IMR-90 (cell line): ENCODE results near the gene PHLDA2. TPM values are rescaled to one million over a fixed set of nuclear protein-coding genes. Genes with fewer than 3 reads are reported as not detected.

Experiments used
- ATAC-seq: fragments of 200-7000 bp; cut with Tn5 transposase; 2 replicates; pipeline ENCODE4 v1.9.1; 2020; ENCODE audit warnings: low read depth, mild to moderate bottlenecking, moderate library complexity
- BruUV-seq: library from RNA; stranded (reverse); fragments of 400-500 nt; replicated peaks from 2 replicates; lab custom pipeline; 2021; lab: Mats Ljungman, UMichigan
- CTCF ChIA-PET: fragments of 300-600 bp; formaldehyde crosslinking; extraction: SDS; loops from one replicate; lab custom pipeline; 2021; ENCODE audit warnings: antibody characterized with exemption; lab: Yijun Ruan, JAX
- POLR2A ChIA-PET: fragments of 300-600 bp; sonication (Branson Sonifier 250); formaldehyde crosslinking; loops from one replicate; lab custom pipeline; 2022; ENCODE audit warnings: antibody characterized with exemption; ENCODE audit not compliant: unreplicated experiment; lab: Charles Lee
- DNase-seq: peaks from one replicate; pipeline ENCODE4 v3.0.0; 2013
- H2AFZ ChIP-seq: replicated peaks from 2 replicates; pipeline ENCODE3; 2013; ENCODE audit warnings: low read length, mild to moderate bottlenecking; ENCODE audit not compliant: poor library complexity
- H2AK5ac ChIP-seq: 2 replicates; pipeline ENCODE4 v1.6.1; 2013; ENCODE audit warnings: low read depth, low read length, inconsistent platforms
- H2AK9ac ChIP-seq: replicated peaks from 2 replicates; pipeline ENCODE3; 2013; ENCODE audit warnings: mild to moderate bottlenecking, low read depth, low read length, moderate library complexity; ENCODE audit not compliant: poor library complexity
- H2BK120ac ChIP-seq: 2 replicates; pipeline ENCODE4 v1.6.1; 2013; ENCODE audit warnings: low read depth, low read length, inconsistent platforms
- H2BK15ac ChIP-seq: 3 replicates; pipeline ENCODE4 v1.6.1; 2013; ENCODE audit warnings: low read depth, low read length, inconsistent platforms
- H2BK20ac ChIP-seq: 2 replicates; pipeline ENCODE4 v1.6.1; 2013; ENCODE audit warnings: low read depth, mild to moderate bottlenecking, inconsistent platforms, low read length, moderate library complexity
- H2BK5ac ChIP-seq: 2 replicates; pipeline ENCODE4 v1.6.1; 2013; ENCODE audit warnings: mild to moderate bottlenecking, low read depth, low read length, inconsistent platforms; ENCODE audit not compliant: poor library complexity, severe bottlenecking
- H3K14ac ChIP-seq: replicated peaks from 2 replicates; pipeline ENCODE4 v1.6.1; 2013; ENCODE audit warnings: low read depth, low read length, inconsistent platforms
- H3K18ac ChIP-seq: 2 replicates; pipeline ENCODE4 v1.6.1; 2013; ENCODE audit warnings: low read depth, low read length, control low read depth
- H3K23ac ChIP-seq: 2 replicates; pipeline ENCODE4 v1.6.1; 2013; ENCODE audit warnings: low read depth, low read length, inconsistent platforms
- H3K27ac ChIP-seq: 2 replicates; pipeline ENCODE4 v1.5.1; 2013; ENCODE audit warnings: mild to moderate bottlenecking, control low read depth, low read length; ENCODE audit not compliant: insufficient read depth
- H3K27me3 ChIP-seq: 2 replicates; pipeline ENCODE4 v1.6.1; 2013; ENCODE audit warnings: low read length; ENCODE audit not compliant: control insufficient read depth, insufficient read depth
- H3K36me3 ChIP-seq: 2 replicates; pipeline ENCODE4 v1.6.1; 2013; ENCODE audit warnings: low read length, mixed read lengths; ENCODE audit not compliant: control insufficient read depth, insufficient read depth
- H3K4ac ChIP-seq: 2 replicates; pipeline ENCODE4 v1.6.1; 2013; ENCODE audit warnings: low read depth, low read length, inconsistent platforms
- H3K4me1 ChIP-seq: 2 replicates; pipeline ENCODE4 v1.6.1; 2013; ENCODE audit warnings: low read length, mixed read lengths; ENCODE audit not compliant: control insufficient read depth, insufficient read depth
- H3K4me2 ChIP-seq: 2 replicates; pipeline ENCODE4 v1.6.1; 2013; ENCODE audit warnings: low read depth, mild to moderate bottlenecking, control low read depth, low read length, moderate library complexity
- H3K4me3 ChIP-seq: 2 replicates; pipeline ENCODE4 v1.5.1; 2013; ENCODE audit warnings: low read depth, mild to moderate bottlenecking, control low read depth, low read length, moderate library complexity; ENCODE audit not compliant: insufficient read depth
- H3K56ac ChIP-seq: 2 replicates; pipeline ENCODE4 v1.6.1; 2013; ENCODE audit warnings: low read length, inconsistent platforms; ENCODE audit not compliant: insufficient read depth; ENCODE audit errors: extremely low read depth
- H3K79me1 ChIP-seq, 2 experiments: 2 replicates each; pipeline ENCODE4 v1.6.1; 2013; ENCODE audit warnings: low read length in 2 of 2, inconsistent platforms in 1 of 2, low read depth in 1 of 2
- H3K9ac ChIP-seq: 2 replicates; pipeline ENCODE4 v1.6.1; 2013; ENCODE audit warnings: low read depth, low read length, control low read depth
- H3K9me1 ChIP-seq: 2 replicates; pipeline ENCODE4 v1.6.1; 2013; ENCODE audit warnings: low read length, inconsistent platforms; ENCODE audit not compliant: insufficient read depth
- H3K9me3 ChIP-seq: 2 replicates; pipeline ENCODE4 v1.6.1; 2013; ENCODE audit warnings: low read length; ENCODE audit not compliant: control insufficient read depth, insufficient read depth
- H4K20me1 ChIP-seq: 2 replicates; pipeline ENCODE4 v1.6.1; 2013; ENCODE audit warnings: low read length, inconsistent platforms; ENCODE audit not compliant: insufficient read depth
- H4K5ac ChIP-seq: 2 replicates; pipeline ENCODE4 v1.6.1; 2013; ENCODE audit warnings: mild to moderate bottlenecking, low read depth, low read length, control low read depth
- H4K8ac ChIP-seq, 2 experiments: 2 replicates each; pipeline ENCODE4 v1.6.1; 2013; ENCODE audit warnings: low read depth in 2 of 2, low read length in 2 of 2, control low read depth in 1 of 2, inconsistent platforms in 1 of 2
- H4K91ac ChIP-seq: 2 replicates; pipeline ENCODE4 v1.6.1; 2013; ENCODE audit warnings: low read depth, low read length, inconsistent platforms; ENCODE audit not compliant: insufficient read depth
- BHLHE40 ChIP-seq: fragments of 150-350 bp; IDR thresholded peaks from 2 replicates; pipeline ENCODE4 v1.6.1; 2016; ENCODE audit warnings: mild to moderate bottlenecking, low read depth, low read length
- CEBPB ChIP-seq: IDR thresholded peaks from 2 replicates; pipeline ENCODE4 v1.6.1; 2012; ENCODE audit warnings: low read depth, low read length, improper control_type of control experiment
- CHD1 ChIP-seq: IDR thresholded peaks from 2 replicates; pipeline ENCODE4 v1.6.1; 2012; ENCODE audit warnings: low read depth, low read length, improper control_type of control experiment
- FOS ChIP-seq: fragments of 150-350 bp; IDR thresholded peaks from 2 replicates; pipeline ENCODE4 v1.6.1; 2016; ENCODE audit warnings: low read depth, low read length
- MAFK ChIP-seq: IDR thresholded peaks from 2 replicates; pipeline ENCODE4 v1.6.1; 2012; ENCODE audit warnings: low read depth, low read length, improper control_type of control experiment
- MAZ ChIP-seq: IDR thresholded peaks from 2 replicates; pipeline ENCODE4 v1.6.1; 2012; ENCODE audit warnings: low read depth, mild to moderate bottlenecking, low read length, improper control_type of control experiment, moderate library complexity, borderline replicate concordance
- MXI1 ChIP-seq: IDR thresholded peaks from 2 replicates; pipeline ENCODE4 v1.6.1; 2012; ENCODE audit warnings: low read depth, mild to moderate bottlenecking, low read length, moderate library complexity, borderline replicate concordance
- NFE2L2 ChIP-seq: fragments of 150-350 bp; IDR thresholded peaks from 2 replicates; pipeline ENCODE4 v1.6.1; 2016; ENCODE audit warnings: low read depth, mild to moderate bottlenecking, low read length
- POLR2A ChIP-seq: IDR thresholded peaks from 2 replicates; pipeline ENCODE4 v1.6.1; 2012; ENCODE audit warnings: mild to moderate bottlenecking, low read depth, low read length
- RAD21 ChIP-seq: IDR thresholded peaks from 2 replicates; pipeline ENCODE4 v1.6.1; 2012; ENCODE audit warnings: low read length, improper control_type of control experiment
- RCOR1 ChIP-seq: IDR thresholded peaks from 2 replicates; pipeline ENCODE4 v1.6.1; 2012; ENCODE audit warnings: mild to moderate bottlenecking, low read length, improper control_type of control experiment; ENCODE audit not compliant: insufficient replicate concordance
- RFX5 ChIP-seq: IDR thresholded peaks from 2 replicates; pipeline ENCODE4 v1.8.0; 2012; ENCODE audit warnings: low read depth, mild to moderate bottlenecking, low read length, moderate library complexity
- SMC3 ChIP-seq: fragments of 150-350 bp; IDR thresholded peaks from 2 replicates; pipeline ENCODE4 v1.6.1; 2016; ENCODE audit warnings: low read depth, mild to moderate bottlenecking, antibody characterized with exemption, low read length, moderate library complexity
- WGBS, 2 experiments: methylation state at CpG; one replicate each; pipeline versions ENCODE4 v1.1.5 to v1.1.7; 2013; ENCODE audit warnings: missing lambda C conversion rate in 2 of 2; ENCODE audit not compliant: insufficient read length in 1 of 2; ENCODE audit errors: extremely low coverage in 2 of 2; 5-methylcytosine and 5-hydroxymethylcytosine counted together
- dilution Hi-C: fragments of 300-500 bp; cut with HindIII; formaldehyde crosslinking; loops from one replicate; pipeline ENCODE4 v1.14.3; 2018; ENCODE audit warnings: low sequenced_read_pairs; ENCODE audit not compliant: unreplicated experiment
- in situ Hi-C: fragments of 300-500 bp; cut with MboI; formaldehyde crosslinking; loops from 3 replicates; pipeline ENCODE4 v1.14.3; 2019; ENCODE audit warnings: low sequenced_read_pairs, inconsistent platforms, mixed read lengths
- intact Hi-C: fragments of 100-400 bp; cut with micrococcal nuclease; formaldehyde crosslinking; loops from 2 replicates; pipeline ENCODE4 v1.10.0; 2022
- polyA plus RNA-seq, 3 experiments: library from polyadenylated mRNA; depleted of rRNA; stranded (reverse); fragments of >200 nt; gene quantifications; 2 replicates each; pipeline ENCODE4 v1.2.3, GENCODE V29; 2012; ENCODE audit warnings: low replicate concordance in 1 of 3
- total RNA-seq: library from RNA; depleted of rRNA; stranded (reverse); fragments of >200 nt; gene quantifications from 2 replicates; pipeline ENCODE4 v1.2.3, GENCODE V29; 2012
- TF ChIP-seq, protein P1 (sequence below): fragments of 150-350 bp; IDR thresholded peaks from 2 replicates; pipeline ENCODE4 v1.6.1; 2016; ENCODE audit warnings: low read depth, mild to moderate bottlenecking, low read length, moderate library complexity, borderline replicate concordance
- TF ChIP-seq, protein P2 (sequence below): conservative IDR thresholded peaks from 2 replicates; pipeline ENCODE4 v1.5.1; 2012; ENCODE audit warnings: mild to moderate bottlenecking, low read depth, low read length, improper control_type of control experiment
- TF ChIP-seq, protein P3 (sequence below): fragments of 150-350 bp; IDR thresholded peaks from 2 replicates; pipeline ENCODE4 v1.6.1; 2017; ENCODE audit warnings: mild to moderate bottlenecking, antibody characterized with exemption, low read length, low read depth

The PHLDA2 gene
- total and polyA plus RNA-seq, 2 of the 4 experiments (the other 2 are of a cell fraction) = 3.8 to 89.0 TPM

DNA sequence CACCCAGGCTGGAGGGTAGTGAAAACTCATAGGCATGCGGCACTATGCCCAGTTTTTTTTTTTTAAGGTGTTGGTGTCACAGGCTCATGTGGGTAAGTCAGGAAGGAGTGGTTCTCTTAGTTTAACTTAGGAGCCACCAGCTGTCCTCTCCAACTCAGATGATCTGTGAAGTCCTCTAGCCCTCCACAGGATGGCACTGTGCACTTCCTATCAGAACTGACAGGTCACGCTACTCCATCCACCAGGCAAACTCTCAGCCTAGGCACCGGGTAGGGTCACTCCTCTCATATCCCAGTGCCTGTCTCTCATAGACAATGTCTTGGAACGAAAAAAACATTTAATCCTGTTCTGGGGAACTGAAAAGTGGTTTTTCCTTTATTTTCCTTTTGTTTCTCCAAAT, 46.4 kb upstream of the PHLDA2 start:
- no peak overlapping the region for H3K23ac ChIP-seq
- H4K20me1 ChIP-seq = peaks cover 36% of the 10 kb centered on the region
- no peak for TF ChIP-seq RFX5
- TF ChIP-seq MAZ = no peak
- no peak for TF ChIP-seq RCOR1
- TF ChIP-seq FOS = no peak
- TF ChIP-seq, protein P1, sequence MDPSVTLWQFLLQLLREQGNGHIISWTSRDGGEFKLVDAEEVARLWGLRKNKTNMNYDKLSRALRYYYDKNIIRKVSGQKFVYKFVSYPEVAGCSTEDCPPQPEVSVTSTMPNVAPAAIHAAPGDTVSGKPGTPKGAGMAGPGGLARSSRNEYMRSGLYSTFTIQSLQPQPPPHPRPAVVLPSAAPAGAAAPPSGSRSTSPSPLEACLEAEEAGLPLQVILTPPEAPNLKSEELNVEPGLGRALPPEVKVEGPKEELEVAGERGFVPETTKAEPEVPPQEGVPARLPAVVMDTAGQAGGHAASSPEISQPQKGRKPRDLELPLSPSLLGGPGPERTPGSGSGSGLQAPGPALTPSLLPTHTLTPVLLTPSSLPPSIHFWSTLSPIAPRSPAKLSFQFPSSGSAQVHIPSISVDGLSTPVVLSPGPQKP = no peak
- TF ChIP-seq SMC3 = peak; percentile 41
- no peak for TF ChIP-seq MAFK
- TF ChIP-seq RAD21 = peak; percentile 50
- TF ChIP-seq BHLHE40 = no peak
- TF ChIP-seq MXI1 = no peak
- TF ChIP-seq, protein P2, sequence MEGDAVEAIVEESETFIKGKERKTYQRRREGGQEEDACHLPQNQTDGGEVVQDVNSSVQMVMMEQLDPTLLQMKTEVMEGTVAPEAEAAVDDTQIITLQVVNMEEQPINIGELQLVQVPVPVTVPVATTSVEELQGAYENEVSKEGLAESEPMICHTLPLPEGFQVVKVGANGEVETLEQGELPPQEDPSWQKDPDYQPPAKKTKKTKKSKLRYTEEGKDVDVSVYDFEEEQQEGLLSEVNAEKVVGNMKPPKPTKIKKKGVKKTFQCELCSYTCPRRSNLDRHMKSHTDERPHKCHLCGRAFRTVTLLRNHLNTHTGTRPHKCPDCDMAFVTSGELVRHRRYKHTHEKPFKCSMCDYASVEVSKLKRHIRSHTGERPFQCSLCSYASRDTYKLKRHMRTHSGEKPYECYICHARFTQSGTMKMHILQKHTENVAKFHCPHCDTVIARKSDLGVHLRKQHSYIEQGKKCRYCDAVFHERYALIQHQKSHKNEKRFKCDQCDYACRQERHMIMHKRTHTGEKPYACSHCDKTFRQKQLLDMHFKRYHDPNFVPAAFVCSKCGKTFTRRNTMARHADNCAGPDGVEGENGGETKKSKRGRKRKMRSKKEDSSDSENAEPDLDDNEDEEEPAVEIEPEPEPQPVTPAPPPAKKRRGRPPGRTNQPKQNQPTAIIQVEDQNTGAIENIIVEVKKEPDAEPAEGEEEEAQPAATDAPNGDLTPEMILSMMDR = peak; percentile 46
- TF ChIP-seq POLR2A = no peak
- no peak for TF ChIP-seq CHD1
- no peak for TF ChIP-seq NFE2L2
- TF ChIP-seq, protein P3, sequence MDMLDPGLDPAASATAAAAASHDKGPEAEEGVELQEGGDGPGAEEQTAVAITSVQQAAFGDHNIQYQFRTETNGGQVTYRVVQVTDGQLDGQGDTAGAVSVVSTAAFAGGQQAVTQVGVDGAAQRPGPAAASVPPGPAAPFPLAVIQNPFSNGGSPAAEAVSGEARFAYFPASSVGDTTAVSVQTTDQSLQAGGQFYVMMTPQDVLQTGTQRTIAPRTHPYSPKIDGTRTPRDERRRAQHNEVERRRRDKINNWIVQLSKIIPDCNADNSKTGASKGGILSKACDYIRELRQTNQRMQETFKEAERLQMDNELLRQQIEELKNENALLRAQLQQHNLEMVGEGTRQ = no peak
- no peak for TF ChIP-seq CEBPB
- peaks cover 50 to 74% of the 10 kb centered on the region in 2 experiments for H3K79me1 ChIP-seq
- H3K4me1 ChIP-seq = no peaks in the 10 kb centered on the region
- H2BK120ac ChIP-seq = no peak overlapping the region
- peak; percentile 72 for ATAC-seq
- H3K9ac ChIP-seq = no peak overlapping the region
- H2BK15ac ChIP-seq = no peak overlapping the region
- no peak overlapping the region for H4K5ac ChIP-seq
- H2AK9ac ChIP-seq = no peak overlapping the region
- H4K8ac ChIP-seq = no peak overlapping the region
- no peak overlapping the region for H3K4ac ChIP-seq
- H3K56ac ChIP-seq = no peak overlapping the region
- no peak overlapping the region for H3K18ac ChIP-seq
- H3K9me1 ChIP-seq = no peaks in the 10 kb centered on the region
- H2BK20ac ChIP-seq = no peak overlapping the region
- H3K9me3 ChIP-seq = no peaks in the 10 kb centered on the region
- no peak overlapping the region for H2AFZ ChIP-seq
- no TSS peak for BruUV-seq
- H2AK5ac ChIP-seq = no peak overlapping the region
- H3K14ac ChIP-seq = no peak overlapping the region
- CTCF ChIA-PET = interaction anchor here (0.6 to 1.2 kb wide), 2 partner anchors 13 to 40 kb away, joined by 3 to 4 read pairs; no protein-coding TSS in a partner anchor
- H2BK5ac ChIP-seq = no peak overlapping the region
- POLR2A ChIA-PET = no interaction called here
- in situ Hi-C loops (no loop called here), intact Hi-C loops (no loop called here), dilution Hi-C loops (no loop called here)
- WGBS, 2 experiments = no CpG with 5 or more reads among the region's 4 CpGs
- H3K36me3 ChIP-seq = peaks cover 45% of the 10 kb centered on the region
- no peak overlapping the region for H3K4me3 ChIP-seq
- no peaks in the 10 kb centered on the region for H3K27me3 ChIP-seq
- H4K91ac ChIP-seq = no peak overlapping the region
- peak; percentile 37 for DNase-seq
- no peak overlapping the region for H3K27ac ChIP-seq
- no peak overlapping the region for H3K4me2 ChIP-seq
